ENCODE results near the gene RHOF.
"Not testable (repeated sequence)": the region's sequence is repeated elsewhere in the genome, so short reads cannot be mapped to it uniquely, and the experiment has no call there.

RHOF gene

DNA sequence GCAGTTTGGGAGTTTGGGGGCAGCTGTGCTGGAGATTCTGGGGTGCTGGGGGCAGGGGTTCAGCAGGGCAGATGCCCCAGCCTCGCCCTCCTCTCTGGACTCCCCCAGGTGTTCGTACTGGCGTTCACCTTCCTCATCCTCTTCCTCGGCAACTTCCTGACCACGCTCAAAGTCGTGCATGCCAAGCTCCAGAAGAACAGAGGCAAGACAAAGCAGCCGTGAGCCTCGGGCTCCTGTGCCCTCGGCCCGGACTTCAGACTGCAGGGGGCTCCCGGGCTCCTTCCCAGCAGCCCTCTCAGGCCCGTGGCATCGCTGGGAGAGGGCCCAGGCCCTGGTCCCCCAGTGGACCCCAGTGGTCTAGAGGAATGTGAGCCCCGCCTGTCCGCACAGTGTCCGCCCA is 18.0 kb downstream of the RHOF start:
- DNase-seq (ENCODE audit: low spot score): no peak

DNA sequence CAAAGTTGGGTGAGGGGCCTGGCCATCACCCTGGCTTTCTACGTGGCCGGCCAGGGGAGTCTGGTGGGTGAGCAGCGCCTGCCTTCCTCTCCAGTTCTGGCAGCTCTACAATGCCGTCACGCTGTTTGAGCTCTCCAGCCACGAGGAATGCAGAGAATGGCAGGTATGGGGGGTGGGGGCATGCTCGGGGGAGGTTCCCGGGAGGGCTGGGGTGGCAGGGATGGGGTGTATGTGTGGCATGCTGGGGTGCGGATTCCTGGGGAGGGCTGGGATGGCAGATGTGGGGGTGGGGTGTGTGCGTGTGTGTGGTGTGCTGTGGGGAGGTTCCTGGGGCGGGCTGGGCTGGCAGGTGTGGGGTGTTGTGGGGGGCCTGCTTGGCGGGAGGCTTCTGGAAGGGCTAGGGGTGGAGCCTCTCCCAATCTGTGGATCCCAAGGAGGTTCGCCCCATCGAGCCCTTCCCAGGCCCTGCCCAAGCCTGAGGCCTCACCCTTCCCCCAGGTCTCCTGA is 18.5 kb downstream of the RHOF start:
- no peak for DNase-seq (ENCODE audit: low spot score)

DNA sequence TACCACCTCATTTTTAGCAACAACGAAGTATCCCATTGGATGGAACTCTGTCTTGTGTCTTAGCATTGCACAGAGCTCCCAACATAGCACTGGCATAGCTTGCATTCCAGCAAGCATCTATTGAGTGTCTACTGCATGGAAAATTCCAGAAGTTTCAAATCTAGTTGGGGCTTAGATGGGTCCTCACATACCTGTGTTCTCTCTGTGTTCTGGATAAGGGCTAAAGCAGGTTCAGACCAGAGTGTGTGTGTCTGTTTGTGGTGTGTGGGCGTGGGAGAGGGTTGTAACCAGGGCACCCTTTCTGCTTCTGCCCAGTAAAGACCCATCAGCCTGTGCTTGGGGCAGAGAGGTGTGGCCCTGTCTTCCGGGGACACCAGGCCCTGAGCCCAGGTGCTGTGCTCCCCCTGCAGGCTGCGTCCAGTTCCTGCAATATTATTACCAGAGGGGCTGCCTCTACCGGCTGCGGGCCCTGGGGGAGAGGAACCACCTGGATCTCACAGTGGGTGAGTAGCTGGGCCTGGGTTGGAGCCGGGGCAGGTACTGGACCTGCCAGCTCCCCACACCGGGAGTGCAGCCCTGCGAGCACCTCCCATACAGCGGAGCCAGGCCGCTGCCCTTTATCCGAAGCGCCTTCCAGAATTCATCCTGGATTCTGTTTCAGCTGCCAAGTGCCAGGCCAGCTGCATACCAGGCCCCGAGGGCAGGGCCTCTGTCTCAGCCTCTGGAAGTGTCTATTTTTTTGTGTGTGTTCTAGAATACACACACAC is 20.3 kb downstream of the RHOF start:
- peak; percentile 82 for DNase-seq (ENCODE audit: low spot score)

DNA sequence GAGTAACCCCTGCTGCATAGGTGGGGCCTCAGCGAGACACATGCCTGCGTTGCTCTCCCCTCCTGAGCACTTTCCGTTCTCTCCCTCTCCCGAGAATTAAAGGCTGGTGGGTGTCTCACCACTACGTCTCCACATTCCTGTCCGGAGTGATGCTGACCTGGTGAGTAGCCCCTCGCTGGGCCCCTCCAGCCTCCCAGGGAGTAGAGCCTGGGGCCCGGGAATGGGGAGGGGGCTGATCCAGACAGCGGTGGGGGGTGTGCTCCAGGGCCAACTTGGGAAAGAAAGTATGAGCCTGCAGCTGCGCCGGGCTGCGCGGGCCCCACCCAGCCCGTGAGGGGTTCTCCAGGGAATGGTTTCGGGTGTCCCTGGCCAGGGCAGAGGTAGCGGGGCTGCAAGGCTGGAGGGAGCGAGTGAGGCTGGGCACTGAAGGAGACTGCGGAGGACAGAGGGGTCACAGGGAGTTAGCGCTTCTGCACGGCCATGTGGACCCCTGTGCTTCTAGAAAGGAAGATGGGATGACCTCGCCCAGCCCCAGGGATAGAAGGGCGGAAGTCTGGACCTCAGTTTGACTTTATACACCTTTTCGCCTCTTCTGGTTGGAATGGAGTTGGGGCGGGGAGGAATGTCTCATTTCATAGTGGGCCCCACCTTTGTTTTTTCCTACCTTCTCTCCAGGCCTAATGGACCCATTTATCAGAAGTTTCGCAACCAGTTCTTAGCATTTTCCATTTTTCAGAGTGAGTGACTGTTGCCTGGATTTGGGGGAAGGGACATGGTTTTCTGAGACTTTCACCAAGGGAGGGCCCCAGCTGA is 22.5 kb downstream of the RHOF start:
- DNase-seq (ENCODE audit: low spot score): no peak

DNA sequence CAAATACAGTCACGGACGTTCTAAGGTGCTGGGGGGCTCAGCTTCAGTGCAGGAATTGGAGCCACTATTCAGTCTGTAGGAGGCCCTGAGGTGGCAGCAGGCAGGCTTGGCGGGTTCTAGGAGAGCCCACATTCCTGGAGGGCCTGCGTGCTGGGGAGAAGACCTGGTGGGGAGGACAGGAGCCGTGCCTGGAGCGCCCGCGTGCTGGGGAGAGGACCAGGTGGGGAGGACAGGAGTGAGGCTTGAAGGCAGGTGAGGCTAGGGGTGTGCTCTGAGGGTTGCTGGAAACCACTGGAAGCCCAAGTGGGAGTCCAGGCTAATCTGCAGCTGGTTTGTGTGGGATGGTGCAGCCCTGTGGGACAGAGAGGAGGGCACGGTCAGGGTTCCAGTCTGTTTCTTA is 23.1 kb downstream of the RHOF start:
- DNase-seq (ENCODE audit: low spot score): no peak

DNA sequence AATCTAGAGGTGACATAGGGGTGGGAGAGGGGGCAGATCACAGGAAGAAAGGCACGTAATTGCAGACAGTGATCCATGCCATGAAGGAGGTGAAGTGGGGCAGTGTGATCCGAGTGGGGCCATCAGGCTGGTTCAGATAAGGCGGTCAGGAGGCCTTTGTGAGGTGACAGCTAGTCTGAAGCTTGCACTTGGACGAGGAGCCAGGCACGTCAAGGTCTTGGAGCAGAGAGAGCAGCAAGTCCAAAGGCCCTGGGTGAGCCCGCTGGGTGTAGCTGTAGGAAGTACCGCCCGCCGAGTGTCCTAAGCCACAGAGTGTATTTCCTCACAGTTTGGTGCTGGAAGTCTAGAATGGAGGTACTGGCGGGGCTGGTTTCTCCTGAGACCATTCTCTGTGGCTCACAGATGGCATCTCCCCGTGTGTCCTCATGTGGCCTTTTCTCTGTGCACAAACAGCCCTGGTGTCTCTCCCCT is 23.6 kb downstream of the RHOF start:
- peak; percentile 74 for DNase-seq (ENCODE audit: low spot score)

DNA sequence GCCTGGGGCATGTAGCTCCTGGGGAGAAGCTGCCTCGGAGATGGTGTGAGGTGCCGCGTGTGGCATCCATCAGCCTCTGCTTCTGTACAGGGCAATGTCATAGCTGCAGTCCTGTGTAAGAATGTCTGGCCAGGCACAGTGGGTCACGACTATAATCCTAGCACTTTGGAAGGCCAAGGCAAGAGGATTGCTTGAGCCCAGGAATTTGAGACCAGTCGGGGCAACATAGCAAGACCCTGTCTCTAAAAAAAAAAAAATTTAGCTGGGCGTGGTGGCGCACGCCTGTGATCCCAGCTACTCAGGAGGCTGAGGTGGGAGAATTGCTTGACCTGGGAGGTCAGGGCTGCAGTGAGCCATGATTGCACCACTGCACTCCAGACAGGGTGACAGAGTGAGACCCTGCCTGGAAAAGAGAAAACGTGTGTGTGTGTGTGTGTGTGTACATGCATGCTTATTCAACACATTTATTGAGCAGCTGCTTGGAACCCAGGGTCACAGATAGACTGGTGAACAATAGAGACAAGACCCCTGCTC is 24.1 kb downstream of the RHOF start:
- DNase-seq (ENCODE audit: low spot score): no peak

DNA sequence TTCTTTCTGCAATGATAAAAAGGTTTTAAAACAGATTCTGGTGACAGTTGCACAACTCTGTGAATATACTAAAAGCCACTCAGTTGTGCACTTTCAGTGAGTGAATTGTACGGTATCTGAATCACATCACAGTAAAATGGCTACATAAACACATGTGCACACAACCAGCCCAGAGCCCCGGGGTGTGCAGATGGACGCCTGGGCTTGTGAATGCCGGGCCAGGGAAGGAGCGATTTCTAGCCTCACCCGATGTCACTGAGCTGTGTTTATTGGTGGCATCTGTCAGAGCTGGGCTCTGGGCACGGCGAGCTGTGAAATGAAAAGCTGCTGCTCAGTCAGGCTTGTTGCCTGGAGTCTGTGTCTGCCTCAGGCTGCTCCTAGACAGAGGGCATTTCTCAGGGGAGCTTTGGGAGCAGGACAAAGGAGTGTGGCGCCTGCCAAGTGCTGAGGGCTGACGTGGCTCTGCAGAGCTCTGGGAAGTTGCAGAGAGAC is 25.9 kb downstream of the RHOF start:
- DNase-seq (ENCODE audit: low spot score): peak; percentile 90

DNA sequence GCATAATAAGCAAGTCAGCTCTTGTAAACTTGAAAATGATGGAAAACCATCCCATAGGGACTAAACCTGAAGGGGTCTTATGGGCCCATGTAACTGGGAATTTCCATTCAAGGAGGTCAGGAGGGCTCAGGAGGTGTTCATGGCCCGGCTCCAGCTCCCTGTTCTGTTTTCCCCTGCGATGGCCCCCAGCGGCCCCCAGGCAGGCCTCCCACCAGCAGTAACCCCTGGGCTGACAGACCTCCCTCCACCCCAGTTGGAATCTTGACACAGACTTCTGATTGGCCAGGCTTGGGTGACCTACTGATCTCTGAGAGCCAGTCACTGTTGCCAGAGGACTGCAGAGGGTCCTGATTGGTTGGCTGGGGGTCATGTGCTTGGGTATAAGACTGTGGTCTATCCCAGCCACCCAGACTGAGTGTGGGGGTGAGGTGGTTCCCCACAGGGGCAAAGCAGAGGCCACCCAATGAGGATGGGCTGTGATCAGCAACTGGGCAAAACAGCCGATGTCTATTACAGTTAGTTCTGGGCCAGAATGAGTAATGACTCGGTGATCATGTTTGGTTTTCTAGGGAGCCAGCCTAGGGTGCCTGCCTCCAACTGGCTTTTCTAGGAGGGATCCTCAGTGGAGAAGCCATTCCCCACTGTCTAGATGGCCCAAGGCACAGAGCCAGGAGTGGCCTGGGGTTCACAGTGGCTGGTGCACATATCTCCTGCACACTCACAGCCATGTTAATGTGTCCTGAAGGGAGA is 27.0 kb downstream of the RHOF start:
- no peak for DNase-seq (ENCODE audit: low spot score)

DNA sequence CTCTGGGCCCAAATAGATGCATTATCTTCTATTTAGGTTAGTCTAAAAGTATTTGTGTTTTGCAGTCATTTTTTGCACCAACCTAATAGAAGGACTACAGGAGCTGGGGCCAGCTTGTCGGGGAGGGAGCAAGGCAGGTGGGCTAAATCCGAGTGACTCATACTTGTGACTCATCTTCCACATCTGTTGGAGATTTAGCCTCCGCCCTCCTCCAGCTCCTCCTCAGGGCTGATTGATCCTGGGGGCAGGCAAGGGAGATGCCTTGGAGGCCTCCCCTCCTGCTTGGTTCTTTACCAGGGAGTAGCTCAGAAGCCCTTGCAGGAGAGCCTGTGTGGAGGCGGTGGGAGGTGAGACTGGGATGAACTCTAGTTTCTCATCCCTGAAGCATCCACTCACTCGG is 27.9 kb downstream of the RHOF start:
- peak; percentile 51 for DNase-seq (ENCODE audit: low spot score)

DNA sequence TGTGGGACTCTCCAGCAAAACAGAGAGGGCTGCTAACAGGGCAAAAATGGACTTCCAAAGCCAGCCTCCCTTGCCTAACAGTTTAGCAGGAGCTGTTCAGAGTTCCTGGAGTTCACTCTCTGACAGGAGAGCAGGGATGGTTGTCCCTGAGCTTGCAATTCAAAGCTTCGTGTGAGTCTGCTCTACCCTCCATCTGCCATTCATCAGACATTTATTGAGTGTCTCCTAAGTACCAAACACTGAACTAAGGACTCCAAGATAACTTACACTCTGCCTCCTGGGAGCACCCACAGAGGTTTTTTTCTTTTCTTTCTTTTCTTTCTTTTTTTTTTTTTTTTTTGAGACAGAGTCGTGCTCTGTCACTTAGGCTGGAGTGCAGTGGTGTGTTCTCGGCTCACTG is 28.7 kb downstream of the RHOF start:
- no peak for DNase-seq (ENCODE audit: low spot score)

DNA sequence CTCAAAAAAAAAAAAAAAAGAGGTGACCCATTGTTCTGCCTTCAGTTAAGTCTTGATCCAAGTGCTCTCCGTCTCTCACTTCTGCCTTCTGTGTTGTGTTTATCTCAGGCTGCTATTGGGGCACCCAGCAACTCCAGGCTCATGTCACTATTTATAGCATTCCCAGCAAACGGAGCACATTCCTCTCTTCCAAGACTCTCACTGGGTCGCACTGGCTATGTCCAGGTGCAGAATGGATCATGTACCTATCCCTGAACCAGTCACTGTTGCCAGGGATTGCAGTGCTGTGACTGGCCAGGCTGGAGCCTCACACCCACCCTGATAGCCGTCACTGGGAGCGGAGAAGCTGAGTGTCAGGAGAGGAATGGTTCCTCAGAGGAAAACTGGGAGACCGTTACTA is 31.2 kb downstream of the RHOF start:
- DNase-seq (ENCODE audit: low spot score): peak; percentile 57

DNA sequence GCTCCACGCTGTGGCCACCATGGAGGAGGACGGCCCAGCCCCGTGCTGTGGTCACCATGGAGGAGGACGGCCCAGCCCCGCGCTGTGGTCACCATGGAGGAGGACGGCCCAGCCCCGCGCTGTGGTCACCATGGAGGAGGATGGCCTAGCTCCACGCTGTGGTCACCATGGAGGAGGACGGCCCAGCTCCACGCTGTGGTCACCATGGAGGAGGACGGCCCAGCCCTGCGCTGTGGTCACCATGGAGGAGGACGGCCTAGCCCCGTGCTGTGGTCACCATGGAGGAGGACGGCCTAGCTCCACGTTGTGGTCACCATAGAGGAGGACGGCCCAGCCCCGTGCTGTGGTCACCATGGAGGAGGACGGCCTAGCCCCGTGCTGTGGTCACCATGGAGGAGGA is 35.0 kb downstream of the RHOF start:
- DNase-seq (ENCODE audit: low spot score): not testable (repeated sequence)

DNA sequence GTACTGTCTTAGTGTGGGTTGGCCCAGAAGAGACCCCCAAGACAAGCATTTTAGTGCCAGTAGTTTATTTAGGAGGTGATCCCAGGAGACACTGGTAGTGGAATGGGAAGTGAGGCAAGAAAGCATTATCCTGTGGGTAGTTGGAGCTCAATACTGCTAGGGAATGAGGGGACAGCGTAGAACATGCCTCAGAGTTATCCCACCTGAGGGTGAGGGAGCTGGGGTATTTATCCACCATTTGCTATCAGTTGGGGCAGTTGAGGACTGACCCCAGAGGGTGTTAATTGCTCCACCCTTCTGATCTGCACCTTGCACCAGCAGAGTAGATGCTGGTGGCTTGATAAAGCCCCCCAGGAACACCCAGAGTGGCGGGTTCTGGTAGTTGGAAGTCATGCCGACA is 37.9 kb downstream of the RHOF start:
- no peak for DNase-seq (ENCODE audit: low spot score)

DNA sequence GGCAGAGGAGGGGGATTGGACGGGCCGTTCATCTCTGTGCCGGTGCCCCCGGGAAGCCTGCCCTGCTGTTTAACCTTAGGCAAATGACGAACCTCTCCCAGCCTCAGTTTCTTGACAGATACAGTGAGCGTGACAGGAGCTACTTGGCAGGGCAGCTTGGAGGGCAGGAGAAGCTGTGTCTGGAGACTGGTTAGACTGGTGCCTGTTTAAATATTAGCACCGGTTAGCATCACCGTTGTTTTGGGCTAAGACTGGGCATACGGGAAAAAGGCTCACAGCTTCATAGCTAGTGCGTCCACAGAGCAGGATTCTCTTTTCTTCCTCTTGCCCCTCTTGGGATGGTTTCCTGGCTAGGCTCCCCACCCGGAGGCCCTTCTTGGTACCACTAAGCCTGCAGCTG is 38.7 kb downstream of the RHOF start:
- no peak for DNase-seq (ENCODE audit: low spot score)

DNA sequence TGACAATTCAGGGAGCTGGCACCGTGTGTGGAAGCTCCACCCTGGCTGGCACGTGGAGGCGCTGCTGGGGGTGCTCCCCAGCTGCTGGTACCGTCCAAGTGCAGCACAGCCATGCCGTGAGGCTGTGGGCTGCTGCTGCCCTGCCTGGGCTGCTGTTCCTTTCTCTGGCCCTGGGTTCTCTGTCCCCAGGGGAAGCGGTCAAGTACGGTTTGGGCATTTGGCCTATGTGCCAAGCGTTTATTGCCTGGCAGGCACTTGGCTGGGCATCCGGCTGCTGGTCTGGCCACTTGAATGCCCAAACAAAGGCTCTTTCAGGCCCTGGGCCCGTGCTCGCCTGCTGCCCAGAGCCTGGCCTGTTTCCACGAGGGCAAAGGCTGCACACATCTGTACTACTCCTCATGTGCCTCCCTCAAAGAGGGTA is 39.6 kb downstream of the RHOF start:
- DNase-seq (ENCODE audit: low spot score): no peak

DNA sequence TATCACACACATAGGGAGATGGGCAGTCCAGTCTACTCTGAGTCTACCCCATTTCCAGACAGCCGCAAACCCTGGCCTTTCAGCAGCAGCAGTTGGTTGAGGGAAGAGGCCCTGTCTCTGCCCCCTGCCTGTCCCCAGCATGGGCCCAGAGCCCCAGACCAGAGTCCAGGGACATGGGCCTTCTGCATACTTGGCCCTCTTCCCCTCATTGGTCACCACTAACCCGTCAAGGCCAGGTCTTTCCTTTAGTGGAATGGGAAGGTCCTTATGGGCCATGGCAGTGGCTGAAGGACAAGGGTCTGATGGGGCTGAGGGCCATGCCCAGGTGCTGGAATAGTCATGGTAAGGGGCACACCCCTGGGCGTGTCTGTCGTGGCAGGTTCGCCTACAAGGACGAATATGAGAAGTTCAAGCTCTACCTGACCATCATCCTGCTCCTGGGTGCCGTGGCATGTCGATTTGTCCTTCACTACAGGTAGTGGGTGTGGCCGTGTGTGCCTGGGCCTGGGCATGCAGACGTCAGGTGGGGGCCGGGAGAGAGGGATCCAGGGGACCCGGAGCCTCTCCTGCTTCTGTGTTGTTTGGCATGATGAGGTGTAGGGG is 41.6 kb downstream of the RHOF start:
- DNase-seq (ENCODE audit: low spot score): no peak

DNA sequence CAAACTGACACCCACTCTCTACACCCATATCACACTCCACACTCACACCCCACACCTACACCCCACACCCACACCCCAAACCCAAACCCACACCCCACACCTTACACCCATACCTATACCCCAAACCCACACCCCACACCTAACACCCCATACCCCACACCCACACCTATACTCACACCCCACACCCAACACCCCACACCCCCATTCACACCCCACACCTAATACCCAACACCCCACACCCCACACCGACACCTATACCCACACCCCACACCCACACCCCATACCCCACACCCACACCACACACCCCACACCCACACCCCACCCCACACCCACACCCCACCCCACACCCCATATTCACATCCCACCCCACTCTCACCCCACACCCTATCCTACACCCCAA is 42.5 kb downstream of the RHOF start:
- no peak for DNase-seq (ENCODE audit: low spot score)

DNA sequence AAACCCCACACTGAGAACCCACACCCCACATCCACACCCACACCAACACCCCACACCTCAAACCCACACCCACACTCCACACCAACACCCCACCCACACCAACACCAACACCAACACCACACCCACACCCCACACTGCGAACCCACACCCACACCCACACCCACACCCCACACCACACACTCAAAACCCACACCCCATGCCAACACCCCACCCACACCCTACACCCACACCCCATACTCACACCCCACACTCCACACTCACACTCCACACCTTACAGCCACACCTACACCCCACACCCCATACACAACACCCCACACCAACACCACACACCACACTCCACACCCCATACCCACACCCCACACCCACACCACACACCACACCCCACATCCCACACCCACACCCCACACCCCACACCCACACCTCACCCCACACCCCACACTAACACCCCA is 43.0 kb downstream of the RHOF start:
- DNase-seq (ENCODE audit: low spot score): no peak

DNA sequence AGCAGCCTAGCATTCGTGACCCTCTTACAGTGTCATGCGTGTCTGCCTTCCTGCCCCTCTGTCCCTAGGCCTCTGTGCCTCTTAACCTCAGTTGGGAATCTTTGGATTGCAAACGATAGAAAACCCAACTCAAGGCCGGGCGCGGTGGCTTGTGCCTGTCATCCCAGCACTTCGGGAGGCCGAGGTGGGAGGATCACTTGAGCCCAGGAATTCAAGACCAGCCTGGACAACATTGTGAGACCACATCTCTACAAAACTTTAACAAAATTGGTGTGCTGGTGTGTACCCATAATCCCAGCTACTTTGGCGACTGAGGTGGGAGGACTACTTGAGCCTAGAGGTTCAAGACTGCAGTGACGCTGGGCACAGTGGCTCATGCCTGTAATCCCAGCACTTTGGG is 44.2 kb downstream of the RHOF start:
- DNase-seq (ENCODE audit: low spot score): no peak

DNA sequence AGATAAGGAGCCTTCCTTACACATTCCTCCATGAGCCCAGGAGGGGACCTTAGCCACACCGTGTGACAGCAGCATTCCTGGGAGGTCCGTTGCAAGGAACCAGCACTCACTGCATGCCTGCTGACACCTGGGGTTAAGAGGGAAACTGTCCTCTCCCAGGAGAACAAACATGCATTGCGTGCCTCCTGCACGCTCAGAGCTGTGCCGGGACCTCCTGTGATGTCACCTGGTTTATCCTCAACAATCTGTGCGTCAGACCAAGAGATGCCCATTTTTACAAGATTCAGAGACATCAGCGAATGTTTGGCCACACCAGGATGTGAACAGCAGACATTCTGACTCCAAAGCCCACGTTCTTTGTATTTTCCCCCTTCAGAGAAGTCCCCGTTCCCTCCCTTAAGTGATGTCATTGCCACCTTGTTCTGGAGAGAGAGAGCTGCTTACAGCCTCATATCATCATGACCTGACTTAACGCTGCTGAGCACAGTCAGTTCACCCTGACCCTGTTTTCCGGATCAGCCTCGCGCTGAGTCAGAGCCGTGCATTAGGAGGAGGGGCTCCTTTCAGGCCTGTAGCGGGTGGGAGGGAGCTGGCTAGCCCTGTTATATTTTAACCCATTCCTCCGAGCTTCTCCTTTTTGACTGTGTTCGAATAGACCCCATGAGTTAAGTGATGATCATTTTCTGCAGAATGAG is 44.8 kb downstream of the RHOF start:
- peak; percentile 84 for DNase-seq (ENCODE audit: low spot score)
